Heart left ventricle (tissue), 13 donors: ENCODE results near the gene CSTPP1.
"Not testable (repeated sequence)": the region's sequence is repeated elsewhere in the genome, so short reads cannot be mapped to it uniquely, and the experiment has no call there.

Experiments
- POLR2A ChIP-seq, 2 donors: fragments of 450-650 bp; IDR thresholded peaks; one replicate each; pipeline ENCODE4 v1.6.1; 2017; ENCODE audit warnings: antibody characterized with exemption in 2 of 2, mild to moderate bottlenecking in 2 of 2, moderate library complexity in 2 of 2
- TF ChIP-seq, protein P1 (sequence below), 12 donors: fragments of 200-600 bp; sonication (generic) in 4 of 12; IDR thresholded peaks; one replicate each; pipeline versions ENCODE4 v1.5.0 to v1.8.0; 2018 to 2022; ENCODE audit warnings: antibody characterized with exemption in 12 of 12, mild to moderate bottlenecking in 5 of 12
- donor health status: ischemic (EF 13 %, LVEDD 7.1; RV severe dilation, severe dysfunction).
- donor health status: DM: no; HTN: yes; CAD: no.
- donor health status: DM: no; HTN: no; CAD: no.
- donor health status: ischemic (EF 25% LVEDD 6.9; RV normal size, moderate dysfunction).
- donor health status: ischemic (EF 25% LVEDD 5.7; RV mildly dilated, moderate dysfunction).
- donor health status: ischemic (EF 35%, LVEDD 5.7; RV mildly dilated, moderate dysfunction).
- donor health status: nonischemic (EF 11% LVEDD 7.7; RV severe dilation, severe dysfunction).
- donor health status: DM: yes; HTN: yes; CAD: no.
- donor health status: PGD.
- donor health status: ischemic (EF 29% LVEDD 5.4; RV normal size, mild dysfunction).
- donor health status: nonischemic (EF 23%, LVEDD 6.1; RV moderate dilation, normal function).

DNA sequence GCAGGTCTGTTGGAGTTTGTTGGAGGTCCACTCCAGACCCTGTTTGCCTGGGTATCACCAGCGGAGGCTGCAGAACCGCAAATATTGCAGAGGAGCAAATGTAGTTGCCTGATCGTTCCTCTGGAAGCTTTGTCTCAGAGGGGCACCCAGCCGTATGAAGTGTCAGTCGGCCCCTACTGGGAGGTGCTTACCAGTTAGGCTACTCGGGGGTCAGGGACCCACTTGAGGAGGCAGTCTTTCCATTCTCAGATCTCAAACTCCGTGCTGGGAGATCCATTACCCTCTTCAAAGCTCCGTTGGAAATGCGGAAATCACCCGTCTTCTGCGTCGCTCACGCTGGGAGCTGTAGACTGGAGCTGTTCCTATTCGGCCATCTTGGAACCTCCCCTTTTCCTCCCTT, 61.2 kb downstream of the CSTPP1 start:
- TF ChIP-seq, protein P1, sequence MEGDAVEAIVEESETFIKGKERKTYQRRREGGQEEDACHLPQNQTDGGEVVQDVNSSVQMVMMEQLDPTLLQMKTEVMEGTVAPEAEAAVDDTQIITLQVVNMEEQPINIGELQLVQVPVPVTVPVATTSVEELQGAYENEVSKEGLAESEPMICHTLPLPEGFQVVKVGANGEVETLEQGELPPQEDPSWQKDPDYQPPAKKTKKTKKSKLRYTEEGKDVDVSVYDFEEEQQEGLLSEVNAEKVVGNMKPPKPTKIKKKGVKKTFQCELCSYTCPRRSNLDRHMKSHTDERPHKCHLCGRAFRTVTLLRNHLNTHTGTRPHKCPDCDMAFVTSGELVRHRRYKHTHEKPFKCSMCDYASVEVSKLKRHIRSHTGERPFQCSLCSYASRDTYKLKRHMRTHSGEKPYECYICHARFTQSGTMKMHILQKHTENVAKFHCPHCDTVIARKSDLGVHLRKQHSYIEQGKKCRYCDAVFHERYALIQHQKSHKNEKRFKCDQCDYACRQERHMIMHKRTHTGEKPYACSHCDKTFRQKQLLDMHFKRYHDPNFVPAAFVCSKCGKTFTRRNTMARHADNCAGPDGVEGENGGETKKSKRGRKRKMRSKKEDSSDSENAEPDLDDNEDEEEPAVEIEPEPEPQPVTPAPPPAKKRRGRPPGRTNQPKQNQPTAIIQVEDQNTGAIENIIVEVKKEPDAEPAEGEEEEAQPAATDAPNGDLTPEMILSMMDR (IDR thresholded peaks at IDR 0.05): not testable (repeated sequence)
- not testable (repeated sequence) for TF ChIP-seq POLR2A (IDR thresholded peaks at IDR 0.05)
